ENCODE results near the gene SOS2. TPM values are rescaled to one million over a fixed set of nuclear protein-coding genes. Genes with fewer than 3 reads are reported as not detected.

SOS2 gene
- total RNA-seq, 1 experiment from 2014 or later = 20.3 TPM

- H3K4me3 ChIP-seq (ENCODE audit: low read depth, low read length, poor library complexity, severe bottlenecking) = no peak overlapping the region
- H3K9me3 ChIP-seq (ENCODE audit: low read depth, low read length, poor library complexity, severe bottlenecking) = no peaks in the 10 kb centered on the region
- H3K4me1 ChIP-seq (ENCODE audit: insufficient read depth, low read length, poor library complexity, severe bottlenecking) = no peaks in the 10 kb centered on the region
- H3K27me3 ChIP-seq (replicated peaks; ENCODE audit: insufficient read depth, low read depth, low read length, poor library complexity) = no peaks in the 10 kb centered on the region
- H3K36me3 ChIP-seq (ENCODE audit: insufficient read depth, low read length, poor library complexity, severe bottlenecking) = no peaks in the 10 kb centered on the region
- BruUV-seq (replicated peaks) = no TSS peak
- no peak overlapping the region for H3K27ac ChIP-seq (ENCODE audit: low read depth, low read length, poor library complexity, severe bottlenecking)
- DNase-seq (ENCODE audit: low spot score) = no peak
- CTCF ChIA-PET = no interaction called here
- intact Hi-C loops (cut with micrococcal nuclease; ENCODE audit: unreplicated experiment) = no loop called here
- POLR2A ChIA-PET (ENCODE audit: low non-redundant PET) = no interaction called here
- TF ChIP-seq, protein P1, sequence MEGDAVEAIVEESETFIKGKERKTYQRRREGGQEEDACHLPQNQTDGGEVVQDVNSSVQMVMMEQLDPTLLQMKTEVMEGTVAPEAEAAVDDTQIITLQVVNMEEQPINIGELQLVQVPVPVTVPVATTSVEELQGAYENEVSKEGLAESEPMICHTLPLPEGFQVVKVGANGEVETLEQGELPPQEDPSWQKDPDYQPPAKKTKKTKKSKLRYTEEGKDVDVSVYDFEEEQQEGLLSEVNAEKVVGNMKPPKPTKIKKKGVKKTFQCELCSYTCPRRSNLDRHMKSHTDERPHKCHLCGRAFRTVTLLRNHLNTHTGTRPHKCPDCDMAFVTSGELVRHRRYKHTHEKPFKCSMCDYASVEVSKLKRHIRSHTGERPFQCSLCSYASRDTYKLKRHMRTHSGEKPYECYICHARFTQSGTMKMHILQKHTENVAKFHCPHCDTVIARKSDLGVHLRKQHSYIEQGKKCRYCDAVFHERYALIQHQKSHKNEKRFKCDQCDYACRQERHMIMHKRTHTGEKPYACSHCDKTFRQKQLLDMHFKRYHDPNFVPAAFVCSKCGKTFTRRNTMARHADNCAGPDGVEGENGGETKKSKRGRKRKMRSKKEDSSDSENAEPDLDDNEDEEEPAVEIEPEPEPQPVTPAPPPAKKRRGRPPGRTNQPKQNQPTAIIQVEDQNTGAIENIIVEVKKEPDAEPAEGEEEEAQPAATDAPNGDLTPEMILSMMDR (conservative IDR thresholded peaks at IDR 0.05; ENCODE audit: low read depth, low read length) = no peak
- no peak for TF ChIP-seq EZH2 (IDR thresholded peaks at IDR 0.05; ENCODE audit: borderline replicate concordance, low read depth, low read length, poor library complexity, severe bottlenecking)
Measured at GRCh38 chr14:50122291-50122690, 109.1 kb downstream of the SOS2 start.

GRCh38 chr14:50121486-50121885, 109.9 kb downstream of the SOS2 start:
- no peak overlapping the region for H3K27ac ChIP-seq (ENCODE audit: low read depth, low read length, poor library complexity, severe bottlenecking)
- no peaks in the 10 kb centered on the region for H3K27me3 ChIP-seq (replicated peaks; ENCODE audit: insufficient read depth, low read depth, low read length, poor library complexity)
- intact Hi-C loops (cut with micrococcal nuclease; ENCODE audit: unreplicated experiment) = no loop called here
- CTCF ChIA-PET = no interaction called here
- no TSS peak for BruUV-seq (replicated peaks)
- H3K36me3 ChIP-seq (ENCODE audit: insufficient read depth, low read length, poor library complexity, severe bottlenecking) = no peaks in the 10 kb centered on the region
- H3K9me3 ChIP-seq (ENCODE audit: low read depth, low read length, poor library complexity, severe bottlenecking) = no peaks in the 10 kb centered on the region
- H3K4me1 ChIP-seq (ENCODE audit: insufficient read depth, low read length, poor library complexity, severe bottlenecking) = peaks cover 6% of the 10 kb centered on the region
- TF ChIP-seq, protein P1 (conservative IDR thresholded peaks at IDR 0.05; ENCODE audit: low read depth, low read length) = no peak
- no peak for TF ChIP-seq EZH2 (IDR thresholded peaks at IDR 0.05; ENCODE audit: borderline replicate concordance, low read depth, low read length, poor library complexity, severe bottlenecking)
- POLR2A ChIA-PET (ENCODE audit: low non-redundant PET) = interaction anchor here (0.6 kb wide), 1 partner anchor 25 kb away, joined by 11 read pairs; no protein-coding TSS in a partner anchor
- no peak overlapping the region for H3K4me3 ChIP-seq (ENCODE audit: low read depth, low read length, poor library complexity, severe bottlenecking)
- DNase-seq (ENCODE audit: low spot score) = no peak

GRCh38 chr14:50117456-50117855, 113.9 kb downstream of the SOS2 start:
- no peak overlapping the region for H3K27ac ChIP-seq (ENCODE audit: low read depth, low read length, poor library complexity, severe bottlenecking)
- intact Hi-C loops (cut with micrococcal nuclease; ENCODE audit: unreplicated experiment) = loop anchor here (1.0 to 10.0 kb wide), 2 partner anchors 117 to 195 kb away; partner anchors contain the start of genes DMAC2L, L2HGDH and SOS2
- ChIA-PET POLR2A (ENCODE audit: low non-redundant PET) (interaction anchor here (0.7 kb wide), 1 partner anchor 108 kb away, joined by 4 read pairs; no protein-coding TSS in a partner anchor), CTCF (no interaction called here)
- BruUV-seq (replicated peaks) = no TSS peak
- peaks cover 16% of the 10 kb centered on the region for H3K4me1 ChIP-seq (ENCODE audit: insufficient read depth, low read length, poor library complexity, severe bottlenecking)
- TF ChIP-seq EZH2 (IDR thresholded peaks at IDR 0.05; ENCODE audit: borderline replicate concordance, low read depth, low read length, poor library complexity, severe bottlenecking) = no peak
- TF ChIP-seq, protein P1 (conservative IDR thresholded peaks at IDR 0.05; ENCODE audit: low read depth, low read length) = no peak
- H3K4me3 ChIP-seq (ENCODE audit: low read depth, low read length, poor library complexity, severe bottlenecking) = no peak overlapping the region
- H3K27me3 ChIP-seq (replicated peaks; ENCODE audit: insufficient read depth, low read depth, low read length, poor library complexity) = no peaks in the 10 kb centered on the region
- peaks cover 25% of the 10 kb centered on the region for H3K36me3 ChIP-seq (ENCODE audit: insufficient read depth, low read length, poor library complexity, severe bottlenecking)
- no peaks in the 10 kb centered on the region for H3K9me3 ChIP-seq (ENCODE audit: low read depth, low read length, poor library complexity, severe bottlenecking)
- DNase-seq (ENCODE audit: low spot score) = no peak

All from A673 (cell line).